Small intestine (tissue), 7 donors: Measurements from ENCODE around the gene RNF141. TPM values are rescaled to one million over a fixed set of nuclear protein-coding genes. Genes with fewer than 3 reads are reported as not detected.

Experiments used
- DNase-seq, 2 donors: peaks; one replicate each; pipeline versions ENCODE4 v3.0.0 to v3.0.0-alpha.2; 2013
- FAIRE-seq: peaks from 2 replicates; lab custom pipeline; 2012; peaks lifted over from hg19 to GRCh38; lab: Jason Lieb, UNC
- H3K27ac ChIP-seq, 3 donors: one replicate each; pipeline ENCODE4 v1.5.1; 2013; ENCODE audit warnings: low read length in 2 of 3, mild to moderate bottlenecking in 2 of 3, control low read depth in 1 of 3, inconsistent platforms in 1 of 3, low read depth in 1 of 3, moderate library complexity in 1 of 3
- H3K27me3 ChIP-seq, 3 donors: one replicate each; pipeline ENCODE4 v1.6.1; 2013; ENCODE audit warnings: low read length in 3 of 3, inconsistent platforms in 1 of 3; ENCODE audit not compliant: control insufficient read depth in 3 of 3, insufficient read depth in 3 of 3
- H3K36me3 ChIP-seq, 3 donors: one replicate each; pipeline ENCODE4 v1.6.1; 2013; ENCODE audit warnings: low read length in 3 of 3, inconsistent platforms in 1 of 3, low read depth in 1 of 3, mild to moderate bottlenecking in 1 of 3, moderate library complexity in 1 of 3; ENCODE audit not compliant: control insufficient read depth in 3 of 3, insufficient read depth in 2 of 3
- H3K4me1 ChIP-seq, 3 donors: one replicate each; pipeline ENCODE4 v1.6.1; 2013; ENCODE audit warnings: low read length in 2 of 3, inconsistent platforms in 1 of 3, low read depth in 1 of 3, mild to moderate bottlenecking in 1 of 3, moderate library complexity in 1 of 3; ENCODE audit not compliant: control insufficient read depth in 3 of 3, insufficient read depth in 2 of 3
- H3K4me3 ChIP-seq, 3 donors: one replicate each; pipeline ENCODE4 v1.5.1; 2013; ENCODE audit warnings: low read length in 3 of 3, control low read depth in 1 of 3, inconsistent platforms in 1 of 3, low read depth in 1 of 3, mild to moderate bottlenecking in 1 of 3, moderate library complexity in 1 of 3
- H3K9me3 ChIP-seq, 2 donors: one replicate each; pipeline ENCODE4 v1.6.1; 2013; ENCODE audit warnings: low read depth in 1 of 2, low read length in 1 of 2; ENCODE audit not compliant: control insufficient read depth in 2 of 2, insufficient read depth in 1 of 2
- WGBS, 3 donors: extraction: QIAGEN DNeasy Blood & Tissue Kit; methylation state at CpG; one replicate each; pipeline ENCODE4 v1.1.7; 2013; 5-methylcytosine and 5-hydroxymethylcytosine counted together
- polyA plus RNA-seq, 4 donors: library from polyadenylated mRNA; stranded (reverse) in 3 of 4; unstranded in 1 of 4; fragments of 200-250 nt in 3 of 4; fragments of 120-200 nt in 1 of 4; gene quantifications; one replicate each; pipeline versions ENCODE4 v1.2.1 to v1.2.3, GENCODE V29; 2013
- donor health status: healthy with polysubstance abuse.
- donor health status: control.
- donor health status: control.
- donor health status: Bipolar disorder and iron deficiency.
- donor health status: healthy.

RNF141 gene
- polyA plus RNA-seq, 4 donors, result 13.2 to 35.6 (median 20.0) TPM

- WGBS, 3 donors, result 91 to 97% (median 93%) methylated on average over 3 of the region's 3 CpGs
- no peaks in the 10 kb centered on the region for H3K9me3 ChIP-seq
- no peaks in the 10 kb centered on the region for H3K4me1 ChIP-seq
- DNase-seq, result no peak
- no peak overlapping the region for H3K4me3 ChIP-seq
- peaks cover 0 to 16% (median 7%) of the 10 kb centered on the region in 3 donors for H3K36me3 ChIP-seq
- no peak overlapping the region for H3K27ac ChIP-seq
- FAIRE-seq, result no peak
- no peaks in the 10 kb centered on the region for H3K27me3 ChIP-seq
Measured at GRCh38 chr11:10515418-10515817, 25.6 kb downstream of the RNF141 start.

GRCh38 chr11:10514709-10515108 is 26.3 kb downstream of the RNF141 start:
- FAIRE-seq, result no peak
- DNase-seq, result no peak
- Histone ChIP-seq H3K4me1 (no peaks in the 10 kb centered on the region), H3K27ac (no peak overlapping the region), H3K9me3 (no peaks in the 10 kb centered on the region), H3K27me3 (no peaks in the 10 kb centered on the region), H3K36me3 (peaks cover 0 to 11% (median 4%) of the 10 kb centered on the region in 3 donors), H3K4me3 (no peak overlapping the region)
- 92 to 95% (median 93%) methylated on average over 2 of the region's 2 CpGs for WGBS, 3 donors

GRCh38 chr11:10514202-10514601 is 26.8 kb downstream of the RNF141 start:
- Histone ChIP-seq H3K27me3 (no peaks in the 10 kb centered on the region), H3K4me3 (no peak overlapping the region), H3K9me3 (no peaks in the 10 kb centered on the region), H3K27ac (no peak overlapping the region), H3K36me3 (peaks cover 0 to 9% (median 2%) of the 10 kb centered on the region in 3 donors), H3K4me1 (no peaks in the 10 kb centered on the region)
- DNase-seq, result no peak
- 54 to 61% (median 55%) methylated on average over 2 of the region's 2 CpGs for WGBS, 3 donors
- FAIRE-seq, result no peak

GRCh38 chr11:10511181-10511621 is 29.8 kb downstream of the RNF141 start:
- H3K27ac ChIP-seq, result no peak overlapping the region
- 87 to 95% (median 94%) methylated on average over 10 of the region's 10 CpGs for WGBS, 3 donors
- no peak overlapping the region for H3K4me3 ChIP-seq
- no peak for FAIRE-seq
- H3K36me3 ChIP-seq, result peaks cover 0 to 3% (median under 1%) of the 10 kb centered on the region in 3 donors
- no peaks in the 10 kb centered on the region for H3K27me3 ChIP-seq
- H3K4me1 ChIP-seq, result no peaks in the 10 kb centered on the region
- DNase-seq, result no peak
- no peaks in the 10 kb centered on the region for H3K9me3 ChIP-seq

- no peaks in the 10 kb centered on the region for H3K4me1 ChIP-seq
- no peak overlapping the region for H3K27ac ChIP-seq
- FAIRE-seq (no peak), DNase-seq (no peak)
- H3K9me3 ChIP-seq, result no peaks in the 10 kb centered on the region
- H3K4me3 ChIP-seq, result no peak overlapping the region
- H3K27me3 ChIP-seq, result no peaks in the 10 kb centered on the region
- peaks cover 0 to 18% (median 0%) of the 10 kb centered on the region in 3 donors for H3K36me3 ChIP-seq
Measured at GRCh38 chr11:10506008-10506370, 35.0 kb downstream of the RNF141 start.

GRCh38 chr11:10505278-10506007 is 35.5 kb downstream of the RNF141 start:
- no peak overlapping the region for H3K27ac ChIP-seq
- WGBS, 3 donors, result 90 to 95% (median 94%) methylated on average over 6 of the region's 6 CpGs
- no peak for FAIRE-seq

GRCh38 chr11:10504490-10504889 is 36.5 kb downstream of the RNF141 start:
- WGBS, 3 donors, result 94 to 97% (median 95%) methylated on average over 11 of the region's 11 CpGs
- DNase-seq, result no peak
- Histone ChIP-seq H3K27ac (no peak overlapping the region), H3K27me3 (no peaks in the 10 kb centered on the region), H3K9me3 (no peaks in the 10 kb centered on the region), H3K4me1 (no peaks in the 10 kb centered on the region), H3K4me3 (no peak overlapping the region), H3K36me3 (peaks cover 0 to 26% (median 0%) of the 10 kb centered on the region in 3 donors)
- FAIRE-seq, result no peak

More at GRCh38 chr11:10505278-10506007, 35.5 kb downstream of the RNF141 start:
- no peaks in the 10 kb centered on the region for H3K4me1 ChIP-seq
- no peaks in the 10 kb centered on the region for H3K9me3 ChIP-seq
- H3K4me3 ChIP-seq, result no peak overlapping the region
- H3K27me3 ChIP-seq, result no peaks in the 10 kb centered on the region
- H3K36me3 ChIP-seq, result peaks cover 0 to 21% (median 0%) of the 10 kb centered on the region in 3 donors
- no peak for DNase-seq

- peaks cover 0 to 28% (median 0%) of the 10 kb centered on the region in 3 donors for H3K36me3 ChIP-seq
- no peak for FAIRE-seq
- H3K9me3 ChIP-seq, result no peaks in the 10 kb centered on the region
- no peak for DNase-seq
- H3K27ac ChIP-seq, result no peak overlapping the region
- no peaks in the 10 kb centered on the region for H3K27me3 ChIP-seq
- H3K4me1 ChIP-seq, result no peaks in the 10 kb centered on the region
- 88 to 97% (median 93%) methylated on average over 5 of the region's 5 CpGs for WGBS, 3 donors
- H3K4me3 ChIP-seq, result no peak overlapping the region
Measured at GRCh38 chr11:10503777-10504480, 37.1 kb downstream of the RNF141 start.
